Measurements from ENCODE around the gene UBE2H.
"Not testable (repeated sequence)": the region's sequence is repeated elsewhere in the genome, so short reads cannot be mapped to it uniquely, and the experiment has no call there.

The UBE2H gene

DNA sequence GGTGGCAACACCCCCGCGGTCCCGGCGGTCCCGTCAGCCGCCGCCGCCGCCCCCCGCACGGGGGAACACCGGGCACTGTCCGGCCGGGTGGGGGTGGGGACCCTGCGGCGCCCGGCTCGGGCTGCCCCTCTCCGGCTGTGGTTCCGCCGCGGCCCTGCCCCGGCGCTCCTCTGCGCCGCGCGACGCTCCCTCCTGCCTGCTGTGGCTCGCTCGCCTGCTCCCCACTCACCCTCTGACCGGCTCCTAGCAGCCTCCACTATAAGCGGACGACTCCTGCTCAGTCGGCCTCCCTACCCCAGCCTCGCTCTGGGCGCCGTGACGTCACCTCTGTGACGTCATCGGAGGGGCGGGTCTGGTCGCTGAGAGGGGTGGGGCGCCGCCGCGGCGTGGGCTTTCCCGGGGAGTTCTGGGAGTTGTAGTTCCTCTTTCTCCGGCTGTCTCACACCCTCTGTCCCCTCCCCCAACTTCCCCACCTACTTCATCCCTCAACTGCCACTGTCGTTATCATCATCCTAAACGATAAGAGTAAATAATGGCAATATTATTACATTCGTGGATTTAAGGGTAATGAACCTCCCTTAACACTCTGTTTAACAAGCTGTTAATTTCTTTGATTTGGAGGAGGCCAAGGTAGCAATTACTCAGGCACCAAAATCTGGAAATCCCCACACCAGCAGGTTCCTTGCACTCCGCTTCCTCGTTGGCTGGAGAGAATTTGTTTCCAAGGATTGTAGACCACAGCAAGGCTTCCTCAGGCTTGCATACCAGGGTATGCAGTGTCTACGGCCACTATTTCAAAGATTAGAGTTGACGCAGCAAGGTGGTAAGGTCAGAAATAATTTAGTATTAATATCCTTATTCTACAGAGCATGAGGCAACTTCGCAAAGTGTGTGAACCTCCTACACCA, at the start of gene UBE2H:
TSS of gene UBE2H (minus strand) at position 308 of the 908 bp plus-strand sequence. CDS start 405 bp downstream, outside the sequence.
- DNase-seq = peak; percentile 94

DNA sequence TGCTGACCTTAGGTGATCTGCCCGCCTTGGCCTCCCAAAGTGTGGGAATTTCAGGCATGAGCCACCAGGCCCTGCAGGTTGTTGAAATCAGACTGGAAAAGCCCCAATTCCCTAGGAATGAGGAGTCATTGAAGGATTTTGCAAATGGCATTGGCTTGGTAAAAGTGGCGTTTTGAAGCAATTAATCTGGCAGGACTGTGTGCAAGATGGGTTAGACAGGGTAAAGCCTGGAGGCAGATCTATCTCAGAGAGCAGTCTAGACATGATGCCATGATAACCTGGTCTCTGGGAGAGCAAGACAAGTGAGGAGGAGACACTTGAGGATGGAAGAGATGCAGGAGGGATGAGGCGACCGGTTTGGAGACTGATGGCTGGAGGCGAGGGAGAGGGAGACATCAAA, 45.7 kb upstream of the UBE2H start:
- no peak for DNase-seq

DNA sequence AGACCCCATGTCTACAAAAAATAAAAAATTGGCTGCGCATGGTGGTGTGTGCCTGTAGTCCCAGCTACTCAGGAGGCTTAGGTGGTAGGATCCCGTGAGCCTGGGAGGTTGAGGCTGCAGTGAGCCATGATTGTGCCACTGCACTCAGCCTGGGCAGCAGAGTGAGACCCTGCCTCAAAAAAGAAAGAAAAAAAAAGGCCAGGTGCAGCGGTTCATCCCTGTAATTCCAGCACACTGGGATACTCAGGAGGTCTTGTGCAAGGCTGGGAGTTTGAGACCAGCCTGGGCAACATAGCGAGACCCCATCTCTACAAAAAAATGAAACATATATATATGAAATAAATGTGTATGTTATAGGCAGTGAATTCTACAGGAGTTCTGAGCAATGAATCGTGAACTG, 44.5 kb upstream of the UBE2H start:
- DNase-seq = no peak

DNA sequence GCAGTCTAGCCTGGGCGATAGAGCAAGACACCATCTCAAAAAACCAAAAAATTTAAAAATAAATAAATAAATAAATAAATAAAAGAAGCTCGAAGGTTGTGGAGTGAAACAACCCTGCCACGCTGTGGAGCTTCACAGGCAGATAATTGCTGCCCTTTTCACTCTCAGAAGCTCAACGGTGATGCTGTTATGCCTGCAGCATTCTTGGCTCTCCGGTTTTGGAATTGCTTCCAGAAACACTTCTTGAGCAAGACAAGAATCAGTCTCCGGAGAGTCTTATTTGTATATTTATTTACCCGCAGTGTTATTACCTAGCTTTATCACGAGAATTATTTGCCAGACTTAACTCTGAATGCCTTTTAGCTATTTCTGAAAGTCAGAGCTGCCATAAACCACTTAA, 40.5 kb upstream of the UBE2H start:
- no peak for DNase-seq

DNA sequence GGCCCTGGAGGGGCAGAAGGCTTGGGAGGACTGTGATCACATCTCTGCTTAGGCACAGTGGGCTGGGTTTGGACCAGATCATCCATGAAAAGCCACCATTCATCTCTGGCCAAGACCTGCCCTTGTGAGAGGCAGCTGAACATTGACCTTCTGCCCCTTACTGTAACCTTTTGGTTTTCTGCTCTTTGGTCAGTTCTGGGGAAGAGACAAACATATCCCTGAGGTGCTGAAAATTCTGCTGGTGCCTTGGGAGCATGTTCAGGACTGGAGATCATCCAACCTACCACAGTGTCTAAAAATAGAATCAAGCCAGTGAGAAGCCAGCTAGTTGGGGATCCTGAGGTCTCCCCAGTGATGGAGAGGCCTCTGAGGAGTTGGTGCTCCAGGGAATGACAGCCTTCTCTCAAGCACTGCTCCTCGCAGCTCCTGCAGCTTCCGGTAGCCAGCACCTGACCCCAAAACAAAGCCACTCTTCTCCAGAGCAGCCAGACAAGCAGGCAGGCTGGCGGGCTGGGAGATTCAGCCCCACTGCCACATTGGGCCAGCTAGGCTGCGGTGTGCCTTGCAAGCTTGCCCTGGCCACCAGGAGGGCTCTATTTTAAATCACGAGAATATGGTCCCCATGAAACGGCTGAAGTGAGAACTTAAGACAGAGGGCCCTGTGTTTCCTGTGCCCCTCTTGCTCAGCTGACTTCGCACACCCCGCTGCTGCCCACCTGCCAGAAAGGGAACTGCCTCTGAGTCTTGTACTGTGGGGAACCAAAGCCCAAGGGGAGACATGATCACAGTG, 37.8 kb upstream of the UBE2H start:
- DNase-seq = no peak

DNA sequence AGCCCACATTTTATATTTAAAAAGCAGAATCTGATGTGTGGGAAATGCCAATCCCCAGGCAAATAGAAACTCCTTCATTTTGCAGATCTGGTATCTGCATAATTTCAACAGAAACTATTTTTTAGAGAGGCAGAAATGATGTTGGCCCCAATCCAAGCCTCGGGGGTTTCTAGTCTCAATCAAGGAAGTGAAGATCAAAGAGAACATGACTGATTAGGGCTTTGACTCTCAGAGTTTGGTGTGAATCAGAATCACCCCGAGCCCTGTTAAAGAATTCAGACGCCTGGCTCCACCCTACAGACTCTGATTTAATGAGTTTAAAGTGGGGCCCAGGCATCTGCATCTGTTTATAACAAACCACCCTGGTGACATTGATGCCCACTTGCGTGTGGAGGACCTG, 36.7 kb upstream of the UBE2H start:
- DNase-seq = no peak

DNA sequence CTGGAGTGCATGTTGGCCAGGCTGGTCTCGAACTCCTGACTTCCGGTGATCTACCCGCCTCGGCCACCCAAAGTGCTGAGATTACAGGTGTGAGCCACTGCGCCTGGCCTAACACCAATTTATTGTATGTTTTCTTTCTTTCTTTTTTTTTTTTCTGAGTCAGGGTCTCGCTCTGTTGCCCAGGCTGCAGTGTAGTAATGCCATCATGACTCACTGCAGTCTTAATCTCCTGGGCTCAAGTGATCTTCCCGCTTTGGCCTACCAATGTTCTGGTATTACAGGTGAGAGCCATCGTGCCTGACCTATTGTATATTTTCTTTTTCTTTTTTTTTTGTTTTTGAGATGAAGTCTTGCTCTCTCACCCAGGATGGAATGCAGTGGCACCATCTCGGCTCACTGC, 33.8 kb upstream of the UBE2H start:
- DNase-seq = no peak

DNA sequence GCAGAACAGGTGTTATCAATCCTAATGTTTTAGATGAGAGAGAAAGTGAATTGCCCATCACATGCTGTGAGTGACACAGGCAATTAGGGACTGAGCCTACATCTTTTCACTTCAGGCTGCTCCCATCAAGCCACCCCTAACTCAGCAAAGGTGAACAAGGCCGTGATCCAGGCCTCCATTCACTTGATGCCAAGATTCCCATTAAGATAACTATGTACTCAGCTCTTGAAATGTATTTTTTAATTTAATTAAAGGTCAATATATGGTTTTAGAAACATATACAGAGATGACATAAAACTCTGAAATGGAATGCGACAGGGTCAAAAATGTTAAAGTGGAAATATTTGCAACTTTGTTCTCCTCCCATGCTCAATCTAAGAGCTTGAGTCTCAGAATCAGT, 27.9 kb upstream of the UBE2H start:
- DNase-seq = no peak

DNA sequence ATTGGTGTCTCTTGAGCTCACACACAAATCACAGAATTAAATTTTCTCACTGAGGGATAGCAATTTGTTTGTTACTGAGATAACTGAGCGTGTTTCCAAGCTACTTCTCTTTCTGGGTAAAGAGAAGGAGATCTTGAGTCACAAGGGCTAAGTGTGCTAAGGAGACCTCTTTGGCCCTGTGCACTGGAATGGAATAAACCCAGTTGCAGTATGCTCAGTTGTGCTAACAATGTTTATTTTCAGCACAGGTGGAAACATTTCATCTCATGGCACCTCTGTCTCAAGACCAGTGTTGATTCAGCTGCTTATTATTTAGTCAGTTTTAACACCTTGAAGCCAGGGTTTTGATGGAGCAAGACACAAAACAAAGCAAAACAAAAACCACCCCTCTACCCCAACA, 22.5 kb upstream of the UBE2H start:
- DNase-seq = no peak

DNA sequence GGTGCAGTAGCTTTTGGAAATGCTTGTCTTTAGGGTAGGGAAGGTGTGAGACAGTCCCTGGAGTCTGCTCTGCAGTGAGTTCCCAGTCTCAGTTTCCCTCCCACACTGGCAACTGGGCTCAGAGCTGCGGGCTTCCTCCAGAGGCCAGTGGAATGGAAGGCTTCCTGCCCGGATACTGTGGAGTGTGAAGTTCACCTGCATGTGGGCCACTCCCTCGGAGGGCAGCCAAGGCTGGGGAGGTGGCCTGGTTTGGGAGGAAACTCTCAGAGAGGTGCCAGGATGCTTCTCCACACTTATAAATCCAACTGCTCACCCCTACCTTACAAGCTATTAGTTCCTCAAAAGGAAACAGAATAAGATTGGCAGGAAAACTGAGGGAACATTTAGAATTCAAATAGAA, 18.1 kb upstream of the UBE2H start:
- no peak for DNase-seq

DNA sequence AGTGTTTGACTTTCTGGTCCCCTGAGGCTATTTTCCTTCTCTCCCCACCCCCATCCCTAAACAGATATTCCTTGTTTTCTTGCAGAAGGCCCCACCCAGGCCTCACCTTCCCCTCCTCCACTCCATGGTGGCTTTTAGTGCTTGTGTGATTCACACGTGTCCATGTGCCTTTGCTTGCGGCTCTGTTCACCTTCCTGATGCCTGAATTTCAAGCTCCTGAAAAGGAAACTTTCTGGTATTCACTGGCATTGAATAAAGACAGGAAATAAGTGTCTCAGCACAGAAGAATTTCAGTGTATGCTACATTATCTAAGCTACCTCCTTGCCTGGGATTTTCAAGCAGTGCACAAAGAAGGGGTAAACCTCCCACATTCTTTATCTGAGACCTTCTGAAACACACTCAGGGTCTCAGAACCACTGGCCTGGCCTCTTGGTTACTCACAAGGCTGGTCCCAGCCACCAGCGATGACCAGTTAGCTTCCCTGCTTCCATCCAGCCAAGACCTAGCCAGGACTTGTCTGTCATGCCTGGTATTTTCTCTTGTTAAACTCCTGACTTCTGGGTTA, 17.2 kb upstream of the UBE2H start:
- no peak for DNase-seq

DNA sequence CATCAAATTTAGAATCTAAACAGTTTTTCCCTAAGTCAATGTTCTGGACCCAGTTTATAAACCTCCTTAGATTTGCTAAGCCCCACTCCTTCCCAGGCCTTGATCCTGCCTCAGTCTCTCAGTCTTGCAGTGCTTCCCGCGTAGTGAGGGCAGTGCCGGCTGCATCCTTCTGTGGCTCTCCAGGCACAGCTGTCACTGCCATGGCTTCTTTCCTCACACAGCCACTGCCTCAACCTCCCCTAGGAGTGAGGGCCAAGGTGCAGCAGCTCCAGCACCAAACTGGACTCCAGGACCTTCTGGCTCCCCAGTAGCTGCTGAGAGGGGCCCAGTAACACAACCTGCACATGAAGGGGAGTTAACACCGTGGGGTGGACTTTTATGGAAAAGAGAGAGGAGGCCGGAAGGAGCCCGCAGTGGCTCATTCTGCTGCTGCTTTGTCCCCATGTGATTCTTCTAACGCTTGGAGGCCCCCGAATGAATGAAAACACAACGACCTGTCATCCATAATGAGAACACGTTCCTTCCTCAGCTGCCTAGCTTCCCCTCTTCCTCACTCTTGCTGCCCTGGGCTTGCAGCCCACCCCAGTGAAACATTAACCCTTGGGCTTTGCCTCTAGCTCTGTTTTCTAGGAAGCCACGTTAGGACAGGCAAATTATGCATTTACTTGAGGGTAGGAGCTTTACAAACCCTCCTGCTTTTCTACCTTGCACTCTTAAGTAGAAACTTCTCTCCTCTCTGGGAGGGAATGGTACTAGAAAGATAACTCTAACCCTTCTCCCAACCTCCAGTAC, 16.0 kb upstream of the UBE2H start:
- DNase-seq = no peak

DNA sequence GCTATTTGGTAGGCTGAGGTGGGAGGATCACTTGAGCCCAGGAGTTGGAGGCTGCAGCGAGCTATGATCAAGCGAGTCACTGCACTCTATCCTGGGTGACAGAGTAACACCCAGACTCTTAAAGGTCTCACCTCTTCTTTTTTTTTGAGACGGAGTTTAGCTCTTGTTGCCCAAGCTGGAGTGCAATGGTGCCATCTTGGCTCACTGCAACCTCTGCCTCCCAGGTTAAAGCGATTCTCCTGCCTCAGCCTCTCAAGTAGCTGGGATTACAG, 7.4 kb upstream of the UBE2H start:
- DNase-seq = not testable (repeated sequence)

DNA sequence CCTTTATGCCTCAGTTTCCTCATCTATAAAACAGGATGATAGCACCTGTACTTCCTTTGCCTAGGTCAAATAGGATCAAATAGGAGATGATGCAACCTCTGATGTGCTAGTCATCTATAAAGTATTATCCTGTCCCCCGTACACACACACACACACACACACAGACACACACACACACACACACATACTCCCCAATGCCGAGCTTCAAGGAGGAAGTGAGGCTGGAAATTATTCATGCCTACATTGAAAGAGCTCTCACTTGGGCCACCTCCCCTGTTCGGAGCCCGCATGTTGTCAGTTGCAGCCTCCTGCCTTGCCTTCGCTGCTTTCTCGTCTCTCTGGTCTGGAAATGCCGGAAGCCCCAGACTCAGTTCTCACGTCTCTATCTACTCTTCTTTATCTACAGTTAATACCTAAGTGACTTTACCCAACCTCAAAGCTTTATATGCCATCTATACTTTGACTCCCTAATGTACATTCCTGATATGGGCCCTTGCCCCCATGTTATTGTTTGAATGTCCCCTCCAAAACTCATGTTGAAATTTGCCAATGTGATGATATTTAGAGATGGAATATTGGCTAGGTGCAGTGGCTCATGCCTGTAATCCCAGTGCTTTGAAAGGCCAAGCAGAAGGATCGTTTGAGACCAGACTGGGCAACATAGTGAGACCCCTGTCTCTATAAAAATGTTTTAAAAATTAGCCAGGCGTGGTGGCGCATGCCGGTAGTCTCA, 6.9 kb upstream of the UBE2H start:
- DNase-seq = no peak

DNA sequence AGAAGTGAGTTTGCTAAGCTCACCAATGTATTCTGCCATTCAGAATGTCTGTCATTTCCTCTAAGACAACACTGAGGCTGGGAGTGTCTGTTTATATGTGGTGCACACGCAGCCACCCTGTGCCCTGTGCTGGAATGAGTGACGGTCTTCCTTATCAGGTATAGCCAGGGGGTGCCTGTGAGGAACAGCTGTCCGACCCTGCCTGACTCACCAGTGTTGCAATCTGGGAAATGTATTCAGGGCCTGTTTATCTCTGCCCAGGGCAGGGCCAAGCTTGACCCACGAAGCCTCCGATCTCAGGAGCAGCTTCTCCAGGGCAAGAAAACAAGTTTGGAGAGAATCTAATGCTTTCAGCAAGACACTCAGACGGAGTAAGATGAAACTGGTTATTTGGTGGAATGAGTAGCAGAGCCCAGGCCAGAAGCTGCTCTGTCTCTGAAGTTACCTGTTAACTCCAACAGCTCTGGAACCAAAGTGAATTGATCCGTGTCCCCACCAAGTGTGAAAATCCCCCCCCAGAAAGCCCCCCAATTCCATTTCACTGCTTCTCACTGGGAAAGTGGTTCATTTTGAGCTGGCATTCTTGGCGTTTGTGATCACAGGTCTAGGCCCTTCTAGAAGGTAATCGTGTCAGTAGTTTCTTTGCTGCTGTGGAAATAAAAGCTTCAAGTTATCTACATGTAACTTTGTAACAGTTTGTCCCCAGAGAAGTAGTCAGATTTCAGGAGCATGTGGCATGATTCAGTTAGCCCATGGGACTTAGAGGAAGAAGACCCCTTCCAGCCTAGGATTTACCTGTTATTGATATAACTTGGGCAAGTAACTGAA, 6.1 kb upstream of the UBE2H start:
- peak; percentile 47 for DNase-seq

DNA sequence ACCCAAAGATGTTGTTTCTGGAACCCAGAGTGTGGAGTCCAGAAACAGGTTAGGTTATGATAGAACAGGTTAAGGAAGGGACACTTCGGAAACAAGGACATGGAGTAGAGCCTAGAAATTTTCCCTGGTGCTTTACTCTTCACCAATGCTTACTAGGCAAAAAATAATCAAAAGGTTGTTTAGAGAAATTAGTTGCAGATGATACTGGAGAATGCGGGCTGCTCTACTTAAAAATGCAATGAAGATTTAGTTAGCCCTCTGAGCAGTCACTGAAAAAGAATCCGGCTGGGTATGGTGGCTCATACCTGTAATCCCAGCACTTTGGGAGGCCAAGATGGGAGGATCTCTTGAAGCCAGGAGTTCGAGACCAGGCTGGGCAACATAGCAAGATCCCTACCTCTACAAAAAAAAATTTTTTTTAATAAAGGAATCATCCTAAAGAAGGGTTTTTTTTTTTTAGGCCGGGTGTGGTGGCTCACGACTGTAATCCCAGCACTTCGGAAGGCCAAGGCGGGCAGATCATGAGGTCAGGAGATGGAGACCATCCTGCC, 3.3 kb upstream of the UBE2H start:
- no peak for DNase-seq

DNA sequence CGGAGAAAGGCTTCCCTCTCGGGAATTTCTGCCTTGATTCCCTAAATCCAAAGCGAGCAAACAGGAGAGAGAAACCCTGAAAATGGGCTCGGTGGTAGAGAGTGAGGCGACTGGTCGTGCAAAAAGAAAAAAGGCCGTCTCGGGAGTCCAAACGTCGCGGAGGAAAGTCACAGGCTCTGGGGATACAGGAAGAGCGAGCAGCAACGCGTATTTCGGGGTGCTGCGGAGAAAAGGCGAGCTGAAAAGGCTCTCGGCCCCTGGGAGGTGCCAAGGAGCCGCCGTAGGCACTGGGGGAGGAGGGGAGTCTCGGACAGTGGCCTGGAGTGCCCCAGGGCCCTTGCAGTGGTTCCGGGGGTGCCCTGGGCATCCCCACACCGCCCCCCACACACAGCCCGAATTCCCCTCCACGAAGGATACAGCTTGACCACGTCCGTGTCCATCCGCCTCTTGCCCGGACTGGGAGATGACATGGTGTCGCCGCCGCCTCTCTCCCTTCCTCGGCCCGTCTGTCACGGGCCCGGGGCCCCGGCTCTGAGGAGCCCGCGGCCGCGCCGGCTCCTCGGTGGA, 591 bp downstream of the UBE2H start:
- peak; percentile 46 for DNase-seq

DNA sequence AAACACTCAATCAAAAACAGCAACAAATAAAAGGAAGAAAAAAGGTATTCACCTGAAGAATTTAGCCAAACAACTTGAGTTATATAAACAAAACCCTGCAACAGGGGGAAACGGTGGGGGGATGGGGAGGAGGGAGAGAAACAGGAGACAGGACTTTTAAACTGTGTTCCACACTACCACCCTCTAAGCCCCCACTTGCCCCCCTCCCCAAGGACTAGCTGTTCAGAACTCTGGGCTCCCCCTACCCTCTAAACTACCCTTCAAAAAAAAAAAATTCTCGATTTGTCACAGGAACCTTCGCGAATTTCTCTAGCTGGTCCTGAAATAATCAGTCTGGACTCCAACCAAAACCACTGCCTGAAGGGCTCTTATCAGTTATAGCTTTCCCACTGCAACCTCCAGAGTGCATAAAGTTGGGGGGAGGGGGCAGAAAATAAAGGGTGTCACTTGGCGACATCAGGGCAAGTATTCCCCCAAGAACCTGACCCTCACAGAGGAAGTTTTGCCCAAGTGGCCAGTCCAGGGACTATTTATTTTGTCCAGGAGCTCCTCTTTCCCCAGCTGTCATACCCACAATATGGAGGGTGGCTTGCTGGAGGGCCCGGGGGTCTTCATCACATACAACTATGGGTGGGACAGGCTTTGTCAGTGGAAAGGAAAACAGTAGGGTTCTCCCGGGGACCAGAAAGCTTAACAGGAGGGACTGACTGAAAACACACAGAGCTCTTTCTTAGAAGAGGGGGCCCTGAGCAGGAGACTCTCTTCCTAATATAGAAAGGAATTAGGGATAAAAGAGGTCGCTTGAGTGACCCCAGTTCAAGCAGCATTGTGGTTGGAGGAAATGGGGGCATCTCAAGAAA, 1.3 kb downstream of the UBE2H start:
- peak; percentile 55 for DNase-seq

DNA sequence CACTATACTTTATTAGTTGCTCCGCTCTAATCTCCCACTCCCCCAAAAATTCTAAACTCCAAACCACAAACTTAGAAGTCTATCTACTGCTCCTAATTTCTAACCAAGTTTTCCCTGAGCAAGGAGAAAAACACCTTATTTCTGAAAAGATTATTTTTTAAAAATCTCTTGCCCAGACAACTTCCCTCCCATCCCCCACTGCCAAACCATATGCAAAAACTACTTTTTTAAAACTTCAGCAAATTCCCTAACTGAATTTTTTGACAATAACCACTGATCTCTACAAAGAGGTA, 1.9 kb downstream of the UBE2H start:
- no peak for DNase-seq
